HG03460 (cell line): ENCODE data around the gene SIPA1L3.
A peak's percentile ranks its signal among the peaks of the same experiment; 100 is the strongest.

Source experiments
- ATAC-seq: cut with Tn5 transposase; IDR thresholded peaks from one replicate; pipeline ENCODE4 v1.9.1; 2021; ENCODE audit not compliant: unreplicated experiment

Gene SIPA1L3

GRCh38 chr19:38036707-38037611, 130.0 kb downstream of the SIPA1L3 start:
- no peak for ATAC-seq

- ATAC-seq: no peak
Observed at GRCh38 chr19:38039966-38040365, 133.0 kb downstream of the SIPA1L3 start.

- no peak for ATAC-seq
Observed at GRCh38 chr19:38042132-38042531, 135.1 kb downstream of the SIPA1L3 start.

- no peak for ATAC-seq
Observed at GRCh38 chr19:38043649-38044144, 136.7 kb downstream of the SIPA1L3 start.

DNA sequence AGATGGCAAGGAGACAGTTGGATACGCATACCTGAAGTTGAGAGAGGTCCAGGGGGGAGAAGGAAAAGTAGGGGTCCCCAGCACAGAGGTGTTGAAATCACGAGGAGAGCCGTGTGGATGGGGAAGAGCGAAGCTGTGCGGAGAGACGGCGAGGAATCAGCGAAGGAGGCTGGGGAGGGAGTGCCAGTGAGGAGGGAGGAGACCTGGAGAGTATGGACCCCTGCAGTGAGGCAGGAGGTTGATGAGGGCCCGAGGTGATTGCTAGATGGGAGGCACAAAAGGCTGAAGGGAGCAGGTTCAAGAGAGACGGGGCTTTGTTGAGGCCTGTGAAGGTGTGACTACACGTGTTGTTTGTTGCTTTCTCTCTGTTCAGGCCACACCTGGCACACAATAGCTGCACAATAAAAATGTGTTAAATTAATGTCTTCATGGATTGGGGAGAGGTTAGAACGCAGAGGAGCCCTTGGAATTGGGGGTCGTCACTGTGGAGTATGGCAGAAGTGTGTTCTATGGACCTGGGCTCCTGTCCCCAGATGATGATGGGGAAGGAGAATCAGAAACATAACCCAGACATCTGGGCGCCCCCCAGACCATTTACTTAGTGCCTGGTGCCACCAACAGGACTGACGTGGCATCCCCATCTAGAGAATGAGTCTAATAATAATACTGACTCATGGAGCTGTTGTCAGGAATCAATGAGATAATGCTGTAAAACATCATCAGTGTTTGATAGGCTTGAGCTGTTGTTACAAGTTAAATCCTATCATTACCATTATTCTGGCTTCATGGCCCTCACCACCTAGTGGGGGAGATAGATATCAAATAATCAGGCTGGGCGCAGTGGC, 137.5 kb downstream of the SIPA1L3 start:
- no peak for ATAC-seq

GRCh38 chr19:38045554-38046253, 138.7 kb downstream of the SIPA1L3 start:
- no peak for ATAC-seq

DNA sequence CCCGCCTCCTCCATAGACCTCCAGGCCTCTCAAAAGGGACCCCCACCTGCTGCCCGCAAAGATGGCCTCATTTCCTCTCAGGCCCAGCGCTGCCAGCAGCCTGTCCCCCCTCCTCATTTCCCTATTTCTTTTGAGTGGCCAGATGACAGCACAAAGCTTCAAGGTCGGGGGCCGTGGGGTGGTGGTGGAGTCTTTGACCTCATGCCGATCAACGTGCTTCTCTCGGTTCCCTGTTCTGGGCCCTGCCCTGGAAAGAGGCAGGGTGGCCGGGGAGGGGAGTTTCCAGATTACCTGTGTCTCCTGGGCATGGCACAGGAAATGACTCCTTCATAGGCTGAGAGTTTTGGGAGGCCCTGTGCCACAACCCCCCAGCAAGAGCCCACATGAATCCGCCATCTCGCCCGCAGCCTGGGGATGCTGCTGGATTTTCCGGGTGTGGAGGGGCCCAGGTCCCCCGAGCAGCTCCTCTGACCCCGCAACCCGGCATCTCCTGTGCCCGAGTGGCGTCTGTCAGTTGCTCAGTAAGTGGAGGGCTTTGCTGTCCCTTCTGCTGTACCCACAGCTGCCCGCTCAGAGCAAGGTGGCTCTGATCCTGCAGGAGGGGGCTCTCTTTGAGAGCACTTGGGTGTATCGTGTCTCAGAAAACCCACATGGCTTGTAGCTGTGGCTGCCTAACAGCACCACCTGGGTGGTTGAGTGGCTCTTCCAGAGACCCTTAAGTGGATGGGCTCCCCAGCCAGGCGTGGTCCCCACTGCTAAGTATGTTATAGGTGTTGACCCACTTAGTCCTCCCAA, 139.4 kb downstream of the SIPA1L3 start:
- ATAC-seq: no peak

DNA sequence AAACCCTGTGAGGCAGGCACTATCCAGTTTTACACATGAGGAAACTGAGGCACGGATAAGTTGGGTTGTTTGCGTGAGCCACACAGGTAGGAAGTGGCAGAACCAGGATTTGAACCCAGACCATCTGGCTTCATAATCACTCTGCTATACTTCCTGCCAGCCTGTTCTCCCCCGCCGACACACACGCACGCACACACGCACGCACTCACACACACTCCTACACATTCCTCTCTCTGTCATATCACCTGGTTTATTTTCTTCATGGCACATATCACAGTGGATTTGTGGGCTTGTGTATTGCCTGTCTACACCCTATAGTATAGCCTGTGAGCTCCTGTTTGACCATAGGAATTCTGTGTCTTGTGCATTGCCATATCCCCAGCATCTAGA, 140.0 kb downstream of the SIPA1L3 start:
- ATAC-seq: no peak

DNA sequence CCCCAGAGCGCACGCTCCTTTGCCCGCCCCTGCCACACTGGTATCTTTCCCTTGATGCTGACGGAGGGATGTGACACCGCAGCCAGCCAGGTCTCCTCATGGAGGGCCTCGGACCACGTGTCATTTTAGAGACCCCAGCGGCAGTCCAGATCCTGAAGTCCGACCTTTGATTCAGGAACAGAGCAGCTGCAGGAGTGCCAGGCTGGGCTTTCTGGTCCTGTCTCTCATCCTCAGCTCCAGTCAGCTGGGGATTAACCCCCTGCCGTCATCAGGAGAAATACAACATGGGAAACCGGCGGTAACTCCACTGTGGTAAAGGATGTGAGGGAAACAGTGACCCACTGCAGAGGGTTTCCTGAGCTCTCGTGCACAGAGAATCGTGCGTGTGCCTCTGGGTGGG, 140.6 kb downstream of the SIPA1L3 start:
- no peak for ATAC-seq

DNA sequence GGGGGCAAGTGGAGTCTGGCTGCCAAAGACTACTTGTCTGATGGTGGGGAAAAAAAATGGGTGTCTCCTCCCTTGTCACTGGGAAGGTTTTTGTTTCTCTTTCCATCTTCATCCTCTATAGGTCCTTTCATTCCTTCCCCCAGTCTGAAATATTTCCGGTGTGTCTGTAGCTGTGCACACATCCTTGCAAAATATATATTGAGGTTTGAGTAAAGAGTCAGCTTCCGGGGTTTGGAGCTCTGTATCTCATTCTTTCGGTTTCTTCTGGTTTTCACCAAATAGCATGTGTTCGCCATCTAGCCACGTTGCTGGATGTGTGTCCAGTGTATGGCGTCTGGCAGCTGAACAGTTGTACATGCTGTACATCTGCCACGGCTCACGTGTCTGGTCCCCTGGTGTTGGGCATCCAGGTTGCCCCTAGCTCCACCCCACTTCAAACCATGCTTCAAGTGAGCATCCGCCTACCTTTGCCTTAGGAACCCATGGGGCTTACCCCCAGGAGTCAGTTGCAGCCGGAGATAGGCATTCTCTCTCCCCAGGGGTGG, 142.2 kb downstream of the SIPA1L3 start:
- peak; percentile 35 for ATAC-seq

- ATAC-seq: no peak
Observed at GRCh38 chr19:38055010-38055409, 148.0 kb downstream of the SIPA1L3 start.

GRCh38 chr19:38055655-38056521, 148.9 kb downstream of the SIPA1L3 start:
- ATAC-seq: no peak

- no peak for ATAC-seq
Observed at GRCh38 chr19:38056646-38057045, 149.6 kb downstream of the SIPA1L3 start.

DNA sequence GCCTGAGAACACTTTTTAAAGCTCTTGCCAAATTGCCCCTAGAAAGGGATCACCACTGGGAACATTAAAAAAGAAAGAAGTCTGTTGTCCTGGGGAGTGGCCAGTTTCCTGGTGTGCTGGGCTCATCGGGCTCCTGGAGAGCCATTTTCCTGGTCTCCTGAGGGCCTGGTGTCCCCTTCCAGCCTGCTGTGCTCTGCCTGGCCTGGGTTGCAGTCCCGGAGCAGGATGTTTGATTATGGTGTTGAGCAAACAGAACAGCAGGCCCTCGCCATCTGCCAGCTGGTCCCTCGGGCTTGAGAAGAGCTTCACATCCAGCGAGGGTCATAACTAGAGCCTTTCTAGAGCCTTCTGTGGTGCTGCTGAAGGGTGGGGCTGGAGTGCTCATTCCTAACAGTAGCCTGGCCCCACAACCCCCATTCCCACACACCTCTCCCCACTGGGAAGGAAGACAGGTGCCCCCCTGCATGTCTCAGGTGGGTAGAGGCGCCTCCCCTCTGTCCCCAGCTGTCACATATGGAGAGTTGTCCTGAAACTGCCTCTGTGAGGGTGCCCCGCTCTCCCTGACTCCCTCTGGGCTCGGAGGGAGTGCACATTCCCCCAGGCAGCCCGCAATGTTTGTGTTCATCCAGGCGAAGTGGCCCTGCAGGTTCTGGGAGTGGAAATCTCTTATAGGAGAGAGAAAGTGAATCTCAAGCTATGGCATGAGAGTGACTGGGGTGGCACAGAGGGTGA, 151.1 kb downstream of the SIPA1L3 start:
- no peak for ATAC-seq

DNA sequence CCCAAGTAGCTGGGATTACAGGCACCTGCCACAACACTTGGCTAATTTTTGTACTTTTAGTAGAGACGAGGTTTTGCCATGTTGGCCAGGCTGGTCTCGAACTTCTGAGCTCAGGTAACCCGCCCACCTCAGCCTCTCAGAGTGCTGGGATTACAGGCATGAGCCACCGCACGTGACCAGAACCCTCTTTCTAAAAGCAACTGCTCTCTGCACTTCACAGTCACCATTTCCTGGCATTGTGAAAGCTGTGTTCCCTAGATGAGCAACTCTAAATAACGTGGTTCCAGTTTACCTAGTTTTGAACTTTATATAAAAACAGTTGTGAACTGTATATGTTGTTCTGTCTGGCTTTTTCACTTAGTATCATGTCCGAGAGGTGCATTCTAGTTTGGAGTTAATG, 152.9 kb downstream of the SIPA1L3 start:
- no peak for ATAC-seq

GRCh38 chr19:38060331-38060730, 153.3 kb downstream of the SIPA1L3 start:
- no peak for ATAC-seq

GRCh38 chr19:38061294-38061693, 154.3 kb downstream of the SIPA1L3 start:
- no peak for ATAC-seq

GRCh38 chr19:38062959-38063761, 156.2 kb downstream of the SIPA1L3 start:
- ATAC-seq: no peak
